HG03175 (cell line): Measurements from ENCODE around the gene TNFRSF13B.
A peak's percentile ranks its signal among the peaks of the same experiment; 100 is the strongest.
"Not testable (repeated sequence)": the region's sequence is repeated elsewhere in the genome, so short reads cannot be mapped to it uniquely, and the experiment has no call there.

Source experiments
- ATAC-seq: cut with Tn5 transposase; IDR thresholded peaks from one replicate; pipeline ENCODE4 v1.9.1; 2021; ENCODE audit warnings: mild to moderate bottlenecking, moderate library complexity; ENCODE audit not compliant: unreplicated experiment

TNFRSF13B gene

DNA sequence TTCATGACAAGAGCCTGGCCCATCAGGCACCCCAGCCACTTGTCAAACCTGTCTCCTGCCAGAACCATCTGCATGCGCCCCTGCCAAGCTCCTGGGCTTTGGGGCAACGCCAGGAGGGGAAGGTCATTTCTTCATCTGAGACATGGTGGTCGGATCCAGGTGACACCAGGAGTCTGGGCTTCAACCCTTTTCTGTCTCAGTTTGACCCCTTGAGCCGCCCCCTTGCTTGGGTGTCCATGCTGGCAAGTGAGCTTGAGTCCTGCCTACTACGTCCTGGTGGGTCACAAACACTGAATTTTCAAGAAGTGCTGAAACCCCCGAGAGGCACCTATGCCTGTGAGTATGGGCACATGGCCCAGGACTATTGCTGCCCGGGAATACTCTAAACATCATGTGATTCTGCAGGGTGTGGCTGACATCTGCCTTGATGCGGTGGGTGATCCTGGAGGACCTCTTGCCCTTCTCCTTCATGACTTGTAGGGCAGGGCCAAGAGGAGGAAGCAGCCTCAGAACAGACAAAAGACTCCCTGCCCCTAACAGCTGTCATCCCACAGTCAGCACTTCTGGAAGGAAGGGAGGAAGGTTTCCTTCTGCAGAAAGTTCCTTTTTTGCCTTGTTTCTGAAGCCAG, 43.4 kb downstream of the TNFRSF13B start:
- ATAC-seq: no peak

DNA sequence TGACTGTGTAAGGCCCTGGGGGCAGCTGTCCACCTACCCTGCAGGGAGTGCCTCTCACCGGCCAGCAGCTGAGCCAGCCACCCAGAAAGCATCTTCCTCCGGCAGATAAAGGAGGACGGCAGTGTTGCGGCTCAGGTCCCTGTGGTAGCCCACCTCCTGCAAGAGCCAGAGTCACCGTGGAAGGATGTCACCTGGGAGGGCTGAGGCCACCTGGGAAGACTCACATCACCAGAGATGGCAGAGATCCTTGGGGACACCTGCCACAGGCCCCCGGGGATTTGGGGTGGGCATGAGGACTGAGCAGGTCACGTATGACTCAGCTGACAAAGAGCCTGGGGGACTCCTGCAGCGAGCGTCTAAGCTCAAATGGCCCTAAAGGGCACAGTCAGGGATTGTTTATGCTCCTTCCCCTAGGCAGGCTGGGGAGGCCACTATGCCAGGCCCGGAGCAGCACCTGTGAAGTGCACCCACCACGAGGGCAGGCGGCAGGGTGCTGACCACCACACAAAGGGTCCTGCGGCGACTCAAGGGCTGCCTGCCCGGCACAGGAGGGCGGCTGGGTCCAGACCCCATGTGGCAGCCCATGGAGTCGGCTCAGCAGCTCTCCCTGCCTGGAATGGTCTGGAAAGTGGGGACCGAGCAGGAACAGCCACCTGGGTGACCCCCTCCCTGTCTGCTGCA, 44.1 kb downstream of the TNFRSF13B start:
- ATAC-seq: no peak

DNA sequence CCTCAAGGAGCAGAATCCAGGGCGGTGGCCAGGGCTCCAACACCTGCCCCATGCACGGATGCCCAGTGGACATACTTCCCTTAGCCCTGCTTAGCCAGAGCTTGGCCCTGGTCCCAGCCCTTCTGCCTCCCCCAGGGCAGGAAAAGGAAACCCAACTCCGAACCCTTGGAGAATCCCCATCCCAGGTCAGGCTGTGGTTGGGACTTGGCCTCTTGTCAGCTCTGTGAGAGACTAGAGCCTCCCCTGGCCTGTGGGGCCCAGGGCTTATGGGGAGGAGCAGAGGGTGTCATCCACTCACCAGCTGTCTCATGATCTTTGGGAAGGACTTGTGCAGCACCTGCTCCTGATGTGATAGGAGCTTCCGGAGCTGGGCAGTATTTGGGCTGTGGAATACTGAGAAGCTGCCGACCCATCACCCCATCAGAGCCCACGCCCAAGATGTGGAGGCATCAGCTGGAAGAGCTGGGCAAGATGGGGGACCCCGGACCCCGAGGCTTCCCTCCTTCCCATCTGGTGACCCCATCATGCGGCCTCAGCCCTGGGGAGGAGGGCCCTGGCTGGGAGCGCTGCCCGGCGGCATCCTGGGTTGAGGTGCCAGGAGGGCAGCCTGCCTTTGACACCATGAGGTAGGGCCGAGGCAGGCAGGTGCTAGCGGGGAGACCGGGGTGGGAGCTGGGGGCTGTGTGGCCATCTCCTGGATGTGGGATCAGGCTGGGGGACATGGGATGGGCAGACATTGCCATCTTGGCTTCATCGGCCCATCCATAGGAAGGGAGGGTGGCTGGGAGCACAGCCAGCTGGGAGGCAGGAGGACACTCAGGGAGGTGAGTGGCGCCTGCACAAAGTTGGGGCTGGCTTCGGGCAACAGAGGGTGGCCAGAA, 45.1 kb downstream of the TNFRSF13B start:
- no peak for ATAC-seq

DNA sequence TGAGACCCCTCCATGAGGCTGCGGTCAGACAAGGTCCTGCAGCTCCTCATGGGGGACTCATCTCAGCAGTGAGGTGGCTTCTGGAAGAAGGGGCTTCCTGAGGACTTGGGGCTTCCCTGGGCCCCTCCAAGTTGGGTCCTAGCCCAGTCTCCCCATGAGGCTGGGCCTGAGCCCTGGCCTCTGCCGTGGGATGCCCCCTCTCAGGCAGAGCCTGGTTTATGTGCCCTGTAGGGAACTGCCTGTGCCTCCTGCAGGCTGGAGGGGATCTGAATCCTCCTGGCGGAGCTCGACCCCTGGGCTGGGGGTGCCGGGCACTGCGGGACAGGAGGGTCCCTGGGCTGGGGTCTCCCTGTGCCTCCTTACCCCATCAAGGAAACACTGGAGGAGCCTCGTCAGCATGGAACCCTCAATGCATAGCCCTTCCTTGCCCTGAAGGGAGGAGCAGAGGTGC, 45.8 kb downstream of the TNFRSF13B start:
- no peak for ATAC-seq

DNA sequence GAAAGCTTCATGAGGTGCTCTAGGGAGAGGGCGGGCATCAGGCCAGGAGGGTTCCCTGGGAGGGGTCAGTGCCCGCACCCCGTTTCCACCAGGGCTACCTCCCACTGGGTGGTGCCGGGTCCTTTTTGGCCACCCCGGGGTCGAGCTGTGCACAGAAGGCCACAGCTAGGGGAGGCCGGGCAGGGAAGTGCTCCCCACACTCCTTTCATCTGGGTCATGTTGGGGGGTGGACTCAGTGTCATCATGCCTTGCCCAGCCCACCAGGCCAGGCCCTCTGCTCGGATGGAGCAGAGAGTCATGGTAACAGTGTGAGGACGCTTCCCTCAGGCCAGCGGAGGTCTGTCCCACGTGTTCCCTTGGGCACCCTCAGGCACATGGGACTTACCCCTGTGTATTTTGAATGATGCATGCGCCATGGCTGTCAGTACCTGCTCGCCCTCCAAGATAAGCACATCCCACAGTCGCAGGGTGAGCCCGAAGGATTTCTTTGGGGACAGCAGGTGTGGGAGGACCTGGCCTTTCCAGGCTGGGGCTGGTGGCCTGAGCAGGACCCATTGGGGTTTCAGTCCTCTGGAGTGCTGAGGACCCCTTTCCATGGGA, 46.4 kb downstream of the TNFRSF13B start:
- ATAC-seq: no peak

DNA sequence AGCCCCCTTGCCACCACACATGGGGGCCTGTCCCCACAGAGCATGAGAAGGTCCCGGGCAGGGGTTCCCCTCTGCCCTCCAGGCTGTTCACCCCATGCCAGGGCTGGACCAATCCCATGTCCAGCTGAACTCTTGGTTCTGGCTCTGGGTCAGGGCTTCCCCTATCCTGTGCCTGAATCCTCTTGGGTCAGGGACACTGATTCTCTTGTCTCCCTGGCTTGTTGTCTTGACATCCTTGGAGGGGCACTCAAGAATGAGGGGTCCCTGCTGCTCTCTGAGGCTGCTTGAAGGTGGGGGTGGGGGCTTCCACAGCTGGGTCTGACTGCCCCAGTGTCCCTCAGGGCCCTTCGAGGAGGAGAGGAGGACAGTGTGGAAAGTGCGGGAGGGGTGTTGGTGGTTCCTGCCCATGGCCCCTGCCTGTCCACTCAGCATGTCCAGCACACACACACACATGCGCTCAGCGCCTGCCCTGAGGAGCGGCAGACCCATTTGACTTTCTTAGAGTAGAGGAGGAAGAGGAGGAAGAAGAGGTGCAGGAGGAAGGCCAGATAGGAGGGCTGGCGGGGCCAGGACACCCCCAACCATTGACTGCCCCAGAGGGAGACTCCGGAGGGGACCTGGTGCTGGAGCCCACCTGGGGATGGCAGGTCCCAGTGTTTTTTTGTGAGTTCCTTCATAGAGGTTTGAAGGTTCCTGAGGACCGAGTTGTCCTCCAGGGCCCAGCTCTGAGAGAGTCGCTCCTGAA, 47.0 kb downstream of the TNFRSF13B start:
- ATAC-seq: no peak

DNA sequence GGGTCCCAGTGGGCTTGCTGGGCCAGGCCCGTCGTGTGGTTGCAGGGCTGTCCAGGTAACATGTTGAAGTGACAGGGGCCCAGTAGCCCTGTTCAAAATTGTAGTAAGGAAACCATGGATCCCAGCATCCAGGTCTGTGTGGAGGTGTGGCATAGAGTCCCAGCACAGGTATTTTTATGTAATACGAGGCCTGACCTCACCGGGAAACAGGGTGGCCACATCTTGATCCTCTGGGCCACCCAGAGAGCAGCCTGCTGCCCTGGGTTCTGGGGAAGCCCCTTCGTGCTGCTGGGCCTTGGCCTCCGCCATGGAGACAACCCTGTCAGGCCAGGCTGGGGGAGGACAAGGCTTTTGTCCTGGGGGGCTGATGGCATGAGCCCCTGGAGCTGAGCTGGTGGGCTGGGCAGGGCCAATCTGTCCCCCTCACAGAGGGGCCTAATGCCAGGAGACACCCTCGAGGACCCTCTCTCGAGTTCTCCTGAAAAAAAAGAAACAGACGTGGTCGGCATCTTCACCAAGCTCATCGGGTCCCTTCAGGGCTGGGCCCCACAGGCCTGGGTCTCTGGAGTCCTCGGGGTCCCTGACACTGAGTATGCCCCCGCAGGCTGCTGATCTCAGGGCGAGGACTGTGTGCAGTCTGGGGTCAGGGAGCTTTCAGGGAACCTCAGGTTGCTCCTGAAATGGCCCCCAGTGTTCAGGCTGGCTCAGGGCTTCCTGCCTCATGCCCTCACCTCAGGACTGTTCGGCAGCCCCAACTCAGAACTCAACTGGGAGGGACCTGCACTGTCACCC, 47.8 kb downstream of the TNFRSF13B start:
- no peak for ATAC-seq

DNA sequence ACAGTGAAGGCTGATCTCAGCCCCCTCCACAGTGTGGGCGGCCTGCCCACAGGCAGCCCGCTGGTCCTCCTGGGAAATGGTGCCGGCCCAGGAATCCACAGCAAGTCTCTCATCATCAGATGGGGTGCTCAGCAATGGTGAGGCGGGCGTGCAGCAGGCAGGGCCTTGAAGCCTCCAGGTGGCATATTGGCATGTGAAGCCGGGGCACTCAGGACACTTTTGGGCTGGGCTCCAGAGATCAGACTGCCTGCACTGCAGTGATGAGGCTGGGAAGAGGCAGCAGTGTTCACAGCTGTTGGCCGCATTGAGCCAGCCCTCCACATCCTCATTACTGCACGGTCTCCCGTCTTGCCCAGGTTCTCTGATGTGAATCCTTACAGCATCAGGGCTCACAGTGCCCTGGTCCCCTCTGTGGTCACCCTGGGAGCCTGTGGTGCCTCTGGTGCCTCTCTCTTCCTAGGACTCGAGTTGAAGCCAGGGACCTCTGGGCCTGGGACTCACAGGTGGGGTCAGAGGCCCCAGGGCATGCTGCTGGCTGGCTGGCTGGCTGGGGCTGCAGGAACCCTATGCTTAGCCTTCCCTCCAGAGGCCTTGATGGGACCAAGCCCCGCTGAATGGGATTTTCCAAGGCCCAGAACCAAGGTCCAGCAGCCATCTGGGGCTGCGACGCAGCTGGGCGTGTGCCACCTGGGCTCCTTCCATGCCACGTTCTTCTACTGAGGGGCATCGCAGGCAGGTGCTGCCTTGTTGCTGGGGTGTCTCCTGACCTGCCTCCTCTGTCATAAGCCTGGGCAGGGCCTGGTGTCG, 48.6 kb downstream of the TNFRSF13B start:
- ATAC-seq: no peak

DNA sequence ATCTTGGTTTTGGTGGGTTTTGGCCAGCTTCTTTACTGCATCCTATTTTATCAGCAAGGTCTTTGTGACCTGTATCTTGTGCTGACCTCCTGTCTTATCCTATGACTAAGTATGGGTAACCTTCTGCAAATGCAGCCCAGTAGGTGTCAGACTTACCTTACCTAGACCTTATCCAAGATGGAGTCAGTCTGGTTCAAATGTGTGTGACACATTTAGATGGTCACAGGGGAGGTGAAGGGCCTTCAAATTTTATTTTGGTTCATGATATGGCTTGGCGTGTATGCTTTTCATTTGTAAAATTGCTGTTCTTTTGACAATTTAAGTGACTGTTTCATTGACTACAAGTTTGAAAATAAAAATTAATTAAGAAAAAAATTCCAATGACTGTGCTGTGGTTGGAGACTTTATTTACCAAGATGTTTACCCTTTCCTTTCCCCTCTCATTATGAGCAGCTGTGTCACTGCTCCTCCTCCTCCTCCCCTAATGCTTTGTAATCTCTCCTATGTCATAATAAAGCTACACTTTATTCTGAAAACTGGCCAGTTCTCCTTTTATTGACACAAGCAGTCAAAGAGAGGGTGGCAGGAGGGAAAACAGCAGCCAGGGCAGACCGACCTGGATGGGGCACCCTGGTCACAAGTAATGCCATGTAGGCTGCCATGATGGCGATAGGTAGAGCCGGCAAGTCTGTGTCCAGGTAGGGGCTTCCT, 49.4 kb downstream of the TNFRSF13B start:
- ATAC-seq: no peak

DNA sequence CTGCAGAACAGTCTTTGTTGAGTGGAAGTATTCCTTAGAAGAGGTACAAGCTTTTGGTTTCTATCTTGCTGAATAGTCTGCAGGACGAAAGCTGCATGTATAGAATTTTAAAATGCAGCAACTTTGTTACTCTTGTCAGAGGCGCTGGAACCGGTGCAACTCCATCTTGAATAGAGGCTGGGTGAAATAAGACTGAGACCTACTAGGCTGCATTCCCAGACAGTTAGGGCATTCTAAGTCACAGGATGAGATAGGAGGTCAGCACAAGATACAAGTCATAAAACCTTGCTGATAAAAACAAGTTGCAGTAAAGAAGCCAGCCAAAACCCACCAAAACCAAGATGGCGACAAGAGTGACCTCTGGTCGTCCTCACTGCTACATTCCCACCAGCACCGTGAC, 50.5 kb downstream of the TNFRSF13B start:
- ATAC-seq: not testable (repeated sequence)

DNA sequence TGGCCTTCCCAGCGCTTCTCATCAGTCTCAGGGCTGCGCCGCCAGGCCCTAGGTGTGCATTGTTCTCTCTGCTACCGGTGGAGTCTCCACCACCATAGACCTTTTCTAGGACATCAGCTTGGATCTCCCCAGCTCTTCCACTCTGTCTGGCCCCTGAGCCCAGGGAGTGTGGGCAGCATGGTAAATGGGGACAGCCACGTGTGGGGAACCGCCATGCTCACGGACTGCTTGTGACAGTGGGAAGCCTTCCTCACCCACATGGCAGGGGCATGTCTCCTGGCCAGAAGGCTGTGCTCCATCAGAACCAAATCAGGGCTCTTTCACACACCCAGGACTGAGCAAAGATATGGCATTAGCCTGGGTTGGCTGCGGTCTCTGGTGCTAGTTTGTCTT, 51.3 kb downstream of the TNFRSF13B start:
- ATAC-seq: no peak

DNA sequence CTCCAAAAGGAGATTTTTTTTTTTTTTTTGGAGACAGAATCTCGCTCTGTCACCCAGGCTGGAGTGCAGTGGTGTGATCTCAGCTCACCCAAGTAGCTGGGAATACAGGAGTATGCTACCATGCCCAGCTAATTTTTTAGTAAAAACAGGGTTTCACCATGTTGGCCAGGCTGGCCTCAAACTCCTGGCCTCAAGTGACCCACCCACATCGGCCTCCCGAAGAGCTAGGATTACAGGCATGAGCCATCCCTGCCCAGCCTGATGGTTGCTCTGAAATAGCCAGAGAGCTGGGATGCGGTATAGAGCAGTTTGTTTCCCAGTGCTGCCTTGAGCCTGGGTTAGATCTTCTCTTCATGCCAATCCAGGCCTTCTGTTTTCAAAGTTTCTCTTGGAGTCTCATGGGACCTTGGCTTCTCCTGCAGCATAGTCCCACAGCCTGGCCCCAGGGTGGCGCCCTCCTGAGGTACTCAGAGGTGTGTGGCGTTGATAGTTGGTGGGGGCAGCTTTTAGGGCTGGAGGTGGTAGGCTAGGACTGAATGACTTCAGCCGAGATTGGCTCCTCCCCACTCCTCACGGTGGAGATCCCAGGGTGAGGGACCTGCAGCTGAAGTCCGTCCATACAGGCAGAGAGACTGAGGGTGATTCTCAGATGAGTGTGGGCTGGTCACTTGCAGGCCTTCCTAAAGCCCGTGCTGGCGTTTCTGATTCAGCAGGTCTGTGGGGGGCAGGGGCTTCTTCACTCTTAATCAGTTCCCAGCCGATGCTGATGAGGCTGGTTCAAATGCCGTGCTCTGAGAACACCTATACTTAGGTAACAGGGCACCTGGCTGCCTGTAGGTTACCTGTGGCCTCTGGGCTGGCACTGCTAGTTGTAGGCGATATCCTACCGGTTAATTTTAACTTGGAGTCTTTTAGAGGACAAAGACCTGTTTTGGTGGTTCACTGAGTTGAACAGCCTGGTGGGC, 52.0 kb downstream of the TNFRSF13B start:
- ATAC-seq: no peak

DNA sequence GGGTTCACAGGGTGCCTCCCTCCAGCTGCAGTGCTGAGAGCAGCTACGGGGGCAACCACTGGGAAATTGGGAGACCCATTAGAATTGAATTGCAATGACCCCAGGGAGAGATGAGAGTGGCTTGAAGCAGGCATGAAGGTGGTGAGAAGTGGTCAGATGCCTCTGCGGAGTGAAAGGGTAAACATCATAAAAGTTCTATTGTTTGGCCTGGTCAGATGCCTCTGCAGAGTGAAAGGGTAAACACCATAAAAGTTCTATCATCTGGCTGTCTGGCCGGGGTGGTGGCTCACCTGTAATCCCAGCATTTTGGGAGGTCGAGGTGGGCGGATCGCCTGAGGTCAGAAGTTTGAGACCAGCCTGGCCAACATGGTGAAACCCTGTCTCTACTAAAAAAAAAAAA, 53.5 kb downstream of the TNFRSF13B start:
- ATAC-seq: no peak

DNA sequence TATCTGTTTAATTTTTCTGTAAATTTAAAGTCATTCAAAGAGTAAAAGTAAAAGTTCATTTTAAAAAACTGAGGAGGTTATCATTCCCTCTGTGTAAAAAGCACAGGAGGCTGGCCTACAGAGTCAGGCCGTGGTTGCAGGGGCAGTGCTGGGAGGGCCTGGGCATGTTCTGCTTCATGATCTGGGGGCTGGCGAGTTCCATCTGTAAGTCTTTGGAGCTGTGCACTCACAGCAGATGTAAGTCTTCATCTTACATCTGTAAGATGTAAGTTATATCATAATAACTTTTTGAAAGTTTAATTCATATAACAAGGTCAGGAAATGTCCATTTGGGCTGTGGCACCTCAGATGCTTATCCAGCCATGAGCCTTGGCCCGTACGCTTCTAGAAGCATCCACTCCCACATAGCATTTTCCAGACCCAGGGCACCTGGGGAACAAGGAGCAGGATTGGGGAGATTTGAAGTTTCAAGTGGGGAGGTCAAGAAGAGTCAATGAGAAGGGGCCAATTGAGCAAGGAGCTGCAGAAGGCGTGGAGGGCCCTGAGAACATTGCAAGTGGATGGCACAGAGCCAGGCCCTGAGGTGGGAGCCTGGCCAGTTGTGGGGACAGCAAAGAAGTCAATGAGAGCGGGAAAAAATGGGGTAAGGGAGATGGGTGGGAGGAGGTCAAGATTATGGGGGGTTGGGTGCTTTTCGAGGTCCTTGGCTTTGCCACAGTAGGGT, 54.1 kb downstream of the TNFRSF13B start:
- no peak for ATAC-seq

DNA sequence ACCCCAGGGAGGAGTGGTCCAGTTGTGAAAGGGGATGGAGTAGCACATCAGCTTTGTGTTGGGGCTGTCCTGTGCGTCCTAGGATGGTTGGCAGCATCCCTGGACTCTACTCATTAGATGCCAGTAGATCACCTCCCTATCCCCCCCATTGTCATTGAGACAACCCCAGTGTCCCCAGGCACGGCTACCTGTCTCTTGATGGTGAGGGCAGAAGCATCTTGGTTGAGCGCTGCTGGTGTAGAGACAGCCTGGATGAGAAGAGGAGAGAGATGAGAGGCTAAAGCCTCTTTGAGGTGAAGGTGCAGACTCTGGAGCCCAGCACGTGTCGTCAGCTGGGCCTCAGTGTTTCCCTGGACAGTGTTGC, 55.4 kb downstream of the TNFRSF13B start:
- no peak for ATAC-seq

DNA sequence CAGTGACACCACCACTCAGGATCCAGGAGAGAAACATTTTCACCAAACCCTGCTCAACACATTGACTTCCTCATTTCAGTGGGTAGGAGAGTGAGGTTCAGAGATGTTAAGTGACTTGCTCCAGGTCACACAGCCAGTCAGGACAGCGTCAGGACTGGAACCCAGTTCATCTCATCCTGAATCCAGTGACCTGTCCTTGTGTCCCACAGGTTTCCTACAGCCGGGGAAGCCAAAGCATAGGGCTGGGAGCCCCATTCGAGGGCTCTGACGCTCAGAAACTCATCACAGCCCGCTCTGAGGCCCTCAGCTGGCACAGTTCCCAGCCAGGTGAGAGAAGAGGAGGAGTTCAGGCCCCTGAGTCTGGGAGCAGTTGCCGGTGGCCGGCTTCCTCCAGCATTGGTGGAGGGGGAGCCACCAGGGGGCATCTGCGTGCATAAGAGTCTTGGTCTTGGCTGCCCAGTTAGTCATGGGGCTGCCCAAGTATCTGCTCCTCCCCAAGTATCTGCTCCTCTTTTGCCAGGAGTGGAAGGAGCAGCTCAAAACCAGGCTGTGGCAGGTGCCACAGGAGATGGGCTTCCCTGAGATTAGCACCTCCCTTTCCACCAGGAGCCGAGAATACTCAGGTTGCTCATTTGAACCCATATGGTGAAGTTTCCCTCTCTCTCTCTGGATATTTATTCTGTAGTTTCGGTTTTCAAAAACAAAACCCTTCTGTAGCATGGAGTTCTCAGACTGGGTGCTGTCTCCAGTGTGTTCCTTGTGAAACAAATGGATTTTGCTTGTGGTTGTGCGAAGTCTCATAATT, 56.0 kb downstream of the TNFRSF13B start:
- ATAC-seq: peak; percentile 56
